ENCODE measurements around the gene RBPJL.

The RBPJL gene

DNA sequence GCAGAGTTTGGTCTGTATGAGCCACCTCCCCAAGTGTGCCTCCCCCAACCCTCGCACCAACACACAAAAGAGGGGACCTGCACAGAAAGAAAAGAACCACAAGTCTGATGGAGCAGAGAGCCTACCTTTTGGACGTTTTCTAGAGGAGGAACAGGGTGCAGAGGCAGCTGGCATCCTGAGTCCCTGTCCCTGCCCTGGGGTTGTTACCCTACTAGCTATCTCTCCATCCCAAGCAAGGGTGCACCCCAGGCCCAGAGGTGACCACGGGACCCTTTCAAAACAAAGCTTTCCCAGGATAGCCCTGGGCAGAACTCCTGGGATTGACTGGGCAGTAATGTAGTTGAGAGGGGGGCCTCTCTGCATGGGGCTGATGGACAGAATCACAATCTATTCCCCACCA lies 11.2 kb downstream of the RBPJL start:
- no peak for DNase-seq (ENCODE audit: low read depth in 2 of 2)

DNA sequence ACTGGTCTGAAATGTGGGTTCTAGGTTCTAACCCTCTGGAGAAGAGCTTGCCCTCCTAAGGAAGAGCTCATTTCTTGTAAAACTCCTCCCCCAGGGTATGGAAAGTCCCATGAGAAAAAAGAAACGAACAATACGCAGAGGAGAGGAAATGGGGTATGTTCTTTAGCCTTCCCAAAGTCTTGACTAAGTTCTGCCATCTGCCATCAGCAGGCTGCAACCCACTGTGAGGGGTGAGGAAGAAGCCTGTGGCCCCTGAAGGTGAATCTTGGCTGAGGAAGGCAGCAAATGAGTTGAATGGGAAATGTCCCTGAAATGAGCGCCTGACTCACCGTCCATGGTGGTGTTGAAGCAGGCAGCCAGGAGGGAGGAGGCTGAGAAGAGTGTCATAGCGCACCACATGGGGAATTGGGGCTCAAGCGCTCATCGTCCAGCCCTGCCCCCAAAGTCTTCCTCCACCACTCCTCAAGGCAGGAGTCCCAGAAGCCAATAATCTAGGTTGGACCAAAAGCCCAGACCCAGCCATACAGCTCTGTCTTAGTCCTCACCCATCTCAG lies 11.8 kb downstream of the RBPJL start:
- no peak for DNase-seq (ENCODE audit: low read depth in 2 of 2)

DNA sequence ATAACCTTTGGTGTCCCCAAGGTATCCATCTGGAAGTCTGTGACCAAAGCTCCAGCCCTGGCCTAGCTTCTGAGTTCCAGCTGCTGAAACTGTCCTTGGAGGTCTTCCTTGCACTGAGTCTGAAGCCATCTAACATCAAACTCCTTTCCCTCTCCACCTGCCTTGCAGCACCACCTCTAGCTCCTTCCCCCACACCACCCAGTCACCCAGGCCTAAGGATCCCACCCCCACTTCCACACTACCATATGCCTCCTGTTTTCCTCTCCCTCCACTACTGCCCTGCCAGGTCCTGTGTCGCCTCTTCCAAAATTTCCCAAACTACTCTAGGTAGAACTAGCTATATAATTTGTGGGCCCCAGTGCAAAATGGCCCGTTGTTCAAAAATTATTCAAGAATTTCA lies 12.3 kb downstream of the RBPJL start:
- no peak for DNase-seq (ENCODE audit: low read depth in 2 of 2)

- no peak for DNase-seq (ENCODE audit: low read depth in 2 of 2)
Measured at GRCh38 chr20:45320948-45321595, 14.4 kb downstream of the RBPJL start.

- DNase-seq (ENCODE audit: low read depth in 2 of 2): no peak
Measured at GRCh38 chr20:45322952-45323383, 16.3 kb downstream of the RBPJL start.

- DNase-seq (ENCODE audit: low read depth in 2 of 2): no peak
Measured at GRCh38 chr20:45323731-45324130, 17.1 kb downstream of the RBPJL start.

DNA sequence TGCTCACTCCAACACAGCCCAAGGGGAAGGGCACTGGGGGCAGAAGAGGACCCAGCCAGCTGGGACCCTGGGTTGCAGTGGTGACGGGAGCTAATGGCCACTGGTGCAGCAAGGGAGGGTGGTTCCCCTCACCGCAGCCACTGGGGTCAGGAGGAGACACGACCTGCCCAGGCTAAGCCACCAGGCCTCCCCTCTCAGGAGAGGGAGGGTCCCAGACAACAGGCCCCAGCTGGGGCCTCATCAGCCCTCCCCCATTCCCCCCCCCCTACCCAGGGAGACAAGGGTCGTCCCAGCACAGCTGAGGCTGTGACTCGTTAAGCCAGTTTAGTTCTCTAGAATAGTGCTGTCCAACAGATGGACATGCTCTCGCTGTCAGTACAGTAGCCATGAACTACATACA lies 18.7 kb downstream of the RBPJL start:
- no peak for DNase-seq (ENCODE audit: low read depth in 2 of 2)

GRCh38 chr20:45328451-45328850 lies 21.8 kb downstream of the RBPJL start:
- no peak for DNase-seq (ENCODE audit: low read depth in 2 of 2)

DNA sequence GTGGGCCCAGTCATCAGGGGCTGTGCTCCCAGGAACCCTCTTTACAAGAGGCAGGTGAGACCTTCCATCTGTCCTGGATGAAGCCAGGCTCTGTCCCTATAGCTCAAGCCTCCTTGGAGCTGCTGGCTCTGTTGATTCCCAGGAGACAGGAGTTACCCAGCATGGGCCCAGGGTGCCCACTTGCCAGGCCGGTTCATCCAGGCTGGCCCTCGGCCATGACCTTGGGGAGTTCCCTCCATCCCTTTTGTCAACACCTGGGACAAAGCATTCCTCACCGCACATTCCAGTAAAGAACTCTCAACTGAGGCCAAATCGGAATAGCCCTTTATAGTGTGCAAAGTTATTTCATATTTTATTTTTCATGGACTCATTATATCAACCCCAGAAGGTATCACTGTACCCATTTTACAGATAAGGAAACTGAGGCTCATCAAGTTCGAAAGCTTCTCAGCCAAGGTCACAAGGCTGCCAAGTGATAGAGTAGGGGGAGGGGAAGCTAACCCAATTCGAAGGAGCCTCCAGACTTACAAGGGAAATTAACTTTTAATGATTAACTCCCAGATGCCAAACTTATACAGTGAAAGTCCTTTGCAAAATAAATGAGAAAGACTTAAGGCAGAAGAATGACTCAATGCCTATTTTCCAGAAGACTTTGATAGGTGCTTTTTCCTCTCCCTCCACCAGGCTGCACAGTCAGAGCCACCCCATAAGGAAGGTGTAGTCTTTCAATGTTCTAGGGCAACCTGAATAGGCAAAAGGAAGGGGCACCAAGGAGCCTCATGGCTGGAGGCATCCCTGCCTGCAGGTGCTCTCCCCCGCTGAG lies 23.1 kb downstream of the RBPJL start:
- DNase-seq (ENCODE audit: low read depth in 2 of 2): no peak

DNA sequence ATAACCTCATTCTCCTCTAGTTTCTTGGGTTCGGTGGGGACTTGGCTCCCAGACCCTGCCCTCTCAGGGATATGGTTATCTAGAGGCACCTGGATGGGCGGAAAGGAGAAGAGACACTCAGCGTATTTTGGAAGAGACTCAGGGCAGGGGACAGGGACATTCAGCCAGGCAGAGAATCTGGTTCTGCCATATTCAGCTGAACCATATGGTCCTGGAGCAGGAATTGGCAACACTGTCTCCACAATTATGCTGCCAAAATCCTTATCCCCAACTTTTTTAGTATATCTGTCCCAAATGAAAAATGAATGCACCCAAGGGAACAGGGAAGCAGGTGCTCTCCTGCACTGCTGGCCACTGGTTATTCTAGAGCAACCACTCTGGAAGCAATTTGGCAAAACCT lies 23.8 kb downstream of the RBPJL start:
- DNase-seq (ENCODE audit: low read depth in 2 of 2): no peak

GRCh38 chr20:45336530-45337366 lies 30.1 kb downstream of the RBPJL start:
- DNase-seq (ENCODE audit: low read depth in 2 of 2): no peak

GRCh38 chr20:45337367-45338120 lies 30.9 kb downstream of the RBPJL start:
- no peak for DNase-seq (ENCODE audit: low read depth in 2 of 2)

DNA sequence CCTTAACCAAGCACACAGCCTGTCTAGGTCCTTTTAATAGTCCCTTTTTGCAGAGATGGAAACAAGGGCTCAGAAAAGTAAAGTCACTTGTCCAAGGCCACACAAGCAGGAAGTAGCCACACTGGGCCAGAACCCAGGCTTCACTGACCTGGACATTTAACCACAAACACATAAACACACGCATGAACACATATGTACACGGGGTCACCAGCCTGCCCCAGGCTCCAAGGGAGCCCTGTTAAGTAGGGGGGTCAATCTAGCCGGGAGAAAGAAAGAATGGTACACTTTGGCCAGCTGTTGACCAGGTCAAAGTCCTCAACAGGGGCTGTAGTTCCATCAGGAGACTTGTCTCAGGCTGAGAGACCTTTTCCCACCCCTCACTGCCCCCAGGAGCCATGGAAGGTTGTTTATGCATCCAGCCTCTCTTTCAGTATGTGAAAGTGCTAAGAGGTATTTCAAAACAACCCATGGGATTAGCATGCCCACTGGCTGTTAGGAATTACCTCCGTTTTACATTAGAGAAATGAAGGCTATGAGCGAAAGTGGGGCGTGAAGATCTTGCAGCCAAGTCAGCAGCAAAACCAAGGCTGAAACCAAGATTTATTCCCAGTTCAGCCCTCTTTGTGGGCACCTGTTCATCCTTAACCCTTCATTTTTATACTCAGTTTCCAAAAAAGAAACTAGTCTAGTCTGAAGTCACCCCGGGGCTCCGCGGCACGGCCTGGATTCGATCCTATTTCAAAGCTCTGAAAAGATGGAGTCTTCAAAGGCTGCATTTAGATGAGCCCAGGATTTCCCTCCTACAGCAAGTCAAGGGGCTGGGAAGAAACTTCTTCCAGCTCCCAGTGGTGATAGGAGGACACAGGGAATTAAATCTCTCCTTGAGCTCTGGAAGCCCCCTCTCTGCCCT lies 31.7 kb downstream of the RBPJL start:
- no peak for DNase-seq (ENCODE audit: low read depth in 2 of 2)

GRCh38 chr20:45339084-45339483 lies 32.4 kb downstream of the RBPJL start:
- no peak for DNase-seq (ENCODE audit: low read depth in 2 of 2)

- no peak for DNase-seq (ENCODE audit: low read depth in 2 of 2)
Measured at GRCh38 chr20:45339799-45340198, 33.2 kb downstream of the RBPJL start.

DNA sequence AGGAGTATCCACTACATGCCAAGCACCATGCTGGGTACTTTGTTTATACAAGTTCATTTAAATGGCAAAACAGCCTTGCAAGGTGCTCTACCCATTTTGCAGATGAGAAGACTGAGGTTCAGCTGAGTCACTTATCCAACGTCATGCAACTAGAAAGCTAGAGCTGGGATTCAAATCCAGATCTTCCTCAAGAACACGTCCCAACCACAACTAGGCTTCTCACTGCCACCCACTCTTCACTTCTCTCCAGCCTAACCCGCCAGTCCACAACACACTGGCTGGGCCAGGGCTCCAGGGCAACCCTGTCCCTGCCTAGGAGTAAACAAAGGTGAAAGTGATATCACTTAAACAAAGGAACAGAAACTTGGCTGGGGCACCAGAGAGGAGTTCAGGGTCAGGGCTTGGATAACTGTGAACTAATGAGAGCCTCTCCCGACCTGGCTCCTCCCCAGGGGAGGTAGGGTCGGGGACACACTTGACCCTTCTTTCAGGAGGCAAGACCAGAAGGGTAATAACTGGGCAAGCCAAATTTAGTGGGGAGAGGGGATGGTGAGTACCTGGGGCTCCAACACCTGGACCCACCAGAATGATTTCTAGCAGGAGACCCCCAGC lies 33.7 kb downstream of the RBPJL start:
- no peak for DNase-seq (ENCODE audit: low read depth in 2 of 2)

- DNase-seq (ENCODE audit: low read depth in 2 of 2): no peak
Measured at GRCh38 chr20:45340951-45341350, 34.3 kb downstream of the RBPJL start.

GRCh38 chr20:45341579-45341938 lies 34.9 kb downstream of the RBPJL start:
- DNase-seq (ENCODE audit: low read depth in 2 of 2): no peak

DNA sequence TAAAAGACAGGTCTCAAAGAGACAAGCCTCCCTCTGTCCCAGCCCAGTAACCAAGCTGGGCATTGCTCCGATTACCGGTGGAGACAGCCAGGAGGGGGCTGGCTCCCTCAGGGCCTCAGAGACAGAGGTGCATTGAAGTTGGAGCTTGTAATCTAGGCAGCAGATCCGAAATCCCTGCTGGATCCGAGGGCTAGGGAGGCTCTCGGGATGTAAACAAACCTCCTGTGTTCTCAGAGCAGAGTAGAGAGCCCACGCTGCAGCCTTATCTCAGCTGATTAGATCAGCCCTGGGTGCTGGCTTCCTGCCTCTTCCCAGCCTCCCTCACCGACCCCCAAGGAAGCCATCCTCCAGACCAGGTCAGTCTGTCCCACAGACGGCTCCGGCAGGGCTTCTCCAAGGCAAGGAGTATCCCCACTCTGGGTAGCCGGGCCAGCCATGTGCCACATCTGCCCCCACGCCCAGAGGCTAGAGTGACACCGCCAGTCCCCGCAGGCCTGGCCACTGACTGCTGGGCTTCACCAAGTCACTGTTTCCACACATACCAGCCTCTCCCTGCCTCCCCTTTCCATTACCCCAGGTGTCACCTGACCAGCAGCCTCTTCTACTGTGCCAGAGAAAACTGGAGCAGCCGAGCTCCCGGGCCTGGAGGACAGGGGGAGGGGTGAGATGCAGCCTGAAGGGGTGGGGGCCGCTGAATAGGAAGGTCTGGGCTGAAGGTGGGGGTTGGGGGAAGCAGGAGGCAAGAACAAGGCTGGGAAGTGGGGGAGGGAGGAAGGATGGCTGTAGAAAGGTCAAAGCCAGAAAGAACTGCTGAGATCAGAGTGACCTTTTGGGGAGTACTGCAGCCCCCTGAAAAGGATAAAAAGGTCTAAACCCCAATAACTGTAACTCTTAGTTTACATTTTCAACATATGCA lies 35.6 kb downstream of the RBPJL start:
- DNase-seq (ENCODE audit: low read depth in 2 of 2): no peak

All from stimulated activated CD8-positive, alpha-beta memory T cell treated with anti-CD3 and anti-CD28 coated beads, Interleukin-15, amount 100 ng/mL, for 4 hours (primary cell).